A673 (cell line): ENCODE measurements around the gene POLR3A. TPM values are rescaled to one million over a fixed set of nuclear protein-coding genes. Genes with fewer than 3 reads are reported as not detected.

Experiments
- BruUV-seq: library from RNA; stranded (reverse); fragments of 400-500 nt; replicated peaks from 2 replicates; lab custom pipeline; 2021; lab: Mats Ljungman, UMichigan
- CTCF ChIA-PET: fragments of 300-600 bp; sonication (Branson Sonifier 250); formaldehyde crosslinking; loops from one replicate; lab custom pipeline; 2022; ENCODE audit warnings: antibody characterized with exemption; lab: Charles Lee
- POLR2A ChIA-PET: fragments of 300-600 bp; sonication (Branson Sonifier 250); formaldehyde crosslinking; loops from one replicate; lab custom pipeline; 2022; ENCODE audit warnings: antibody characterized with exemption; ENCODE audit not compliant: low non-redundant PET; lab: Charles Lee
- DNase-seq: peaks from one replicate; pipeline ENCODE4 v3.0.0-alpha.2; 2015; ENCODE audit warnings: low spot score
- H3K27ac ChIP-seq: fragments of 200-600 bp; sonication (generic); 2 replicates; pipeline ENCODE4 v1.5.1; 2016; ENCODE audit warnings: mixed run types, low read depth, mild to moderate bottlenecking, mixed read lengths, antibody characterized with exemption, low read length; ENCODE audit not compliant: poor library complexity, severe bottlenecking
- H3K27me3 ChIP-seq: fragments of 200-600 bp; sonication (generic); replicated peaks from 2 replicates; pipeline ENCODE4 v1.6.1; 2017; ENCODE audit warnings: mixed run types, low read depth, mild to moderate bottlenecking, mixed read lengths, antibody characterized with exemption, low read length; ENCODE audit not compliant: insufficient read depth, poor library complexity
- H3K36me3 ChIP-seq: fragments of 200-600 bp; sonication (generic); 2 replicates; pipeline ENCODE4 v1.6.1; 2016; ENCODE audit warnings: mixed run types, mild to moderate bottlenecking, mixed read lengths, antibody characterized with exemption, low read length; ENCODE audit not compliant: insufficient read depth, poor library complexity, severe bottlenecking
- H3K4me1 ChIP-seq: fragments of 200-600 bp; sonication (generic); 2 replicates; pipeline ENCODE4 v1.6.1; 2017; ENCODE audit warnings: mixed run types, mild to moderate bottlenecking, mixed read lengths, antibody characterized with exemption, low read length; ENCODE audit not compliant: insufficient read depth, poor library complexity, severe bottlenecking
- H3K4me3 ChIP-seq: fragments of 200-600 bp; sonication (generic); 2 replicates; pipeline ENCODE4 v1.5.1; 2016; ENCODE audit warnings: low read depth, mixed run types, mild to moderate bottlenecking, mixed read lengths, low read length; ENCODE audit not compliant: poor library complexity, severe bottlenecking
- H3K9me3 ChIP-seq: fragments of 200-600 bp; sonication (generic); 2 replicates; pipeline ENCODE4 v1.6.1; 2016; ENCODE audit warnings: mixed run types, low read depth, mild to moderate bottlenecking, mixed read lengths, antibody characterized with exemption, low read length; ENCODE audit not compliant: poor library complexity, severe bottlenecking
- EZH2 ChIP-seq: fragments of 200-600 bp; sonication (generic); IDR thresholded peaks from 2 replicates; pipeline ENCODE4 v1.6.1; 2017; ENCODE audit warnings: borderline replicate concordance, low read depth, mild to moderate bottlenecking, mixed read lengths, antibody characterized with exemption, low read length; ENCODE audit not compliant: poor library complexity, severe bottlenecking
- intact Hi-C: fragments of 100-400 bp; cut with micrococcal nuclease; formaldehyde crosslinking; loops from one replicate; pipeline ENCODE4 v1.10.0; 2022; ENCODE audit not compliant: unreplicated experiment
- total RNA-seq: library from RNA; stranded (reverse); gene quantifications from 2 replicates; pipeline ENCODE4 v1.2.3, GENCODE V29; 2021
- TF ChIP-seq, protein P1 (sequence below): fragments of 300-800, 200-600 bp; sonication (generic); conservative IDR thresholded peaks from 2 replicates; pipeline ENCODE4 v1.5.1; 2017; ENCODE audit warnings: low read depth, mild to moderate bottlenecking, antibody characterized with exemption, low read length, moderate library complexity, mixed read lengths

Gene POLR3A
- total RNA-seq, 1 experiment from 2014 or later, result 27.8 TPM

DNA sequence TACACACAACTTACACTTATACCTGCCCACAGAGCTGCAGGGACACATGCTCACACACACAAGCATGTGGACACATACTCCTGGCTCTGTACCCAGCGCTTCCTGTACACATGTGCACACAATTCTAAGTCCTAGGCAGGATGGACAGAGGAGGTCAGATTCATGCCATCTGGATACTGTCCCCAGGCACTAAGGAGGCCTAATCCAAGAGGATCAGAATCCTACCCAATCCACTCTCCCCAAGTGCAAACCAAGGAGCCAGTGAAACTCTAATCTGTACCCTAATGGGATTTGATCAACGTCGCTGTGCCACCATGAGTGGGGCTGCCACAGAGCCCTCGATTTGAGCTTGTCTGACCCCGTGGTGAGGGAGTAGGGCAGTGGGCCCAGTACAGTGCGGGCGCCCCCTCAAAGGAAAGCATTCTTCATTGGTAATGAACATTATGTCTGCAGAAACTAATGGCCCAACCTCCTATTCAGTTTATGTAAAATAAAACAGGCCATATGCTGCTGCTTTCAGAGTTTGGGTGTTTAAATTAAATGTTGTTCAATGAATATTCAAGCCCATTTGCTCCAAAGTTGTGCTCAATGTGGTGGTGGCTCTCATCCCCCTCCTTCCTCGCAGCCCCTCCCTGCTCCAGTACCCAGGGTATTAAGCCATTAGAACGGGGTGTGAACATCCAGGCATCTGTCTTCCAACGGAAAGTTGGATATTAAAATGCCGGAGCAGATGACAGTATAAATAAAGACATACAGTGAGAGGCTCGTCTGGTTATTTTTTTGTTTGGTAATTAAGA, 30.8 kb upstream of the POLR3A start:
- H3K36me3 ChIP-seq, result no peaks in the 10 kb centered on the region
- ChIA-PET CTCF (no interaction called here), POLR2A (no interaction called here)
- no peaks in the 10 kb centered on the region for H3K4me1 ChIP-seq
- H3K9me3 ChIP-seq, result no peaks in the 10 kb centered on the region
- no peaks in the 10 kb centered on the region for H3K27me3 ChIP-seq
- no peak for TF ChIP-seq EZH2
- TF ChIP-seq, protein P1, sequence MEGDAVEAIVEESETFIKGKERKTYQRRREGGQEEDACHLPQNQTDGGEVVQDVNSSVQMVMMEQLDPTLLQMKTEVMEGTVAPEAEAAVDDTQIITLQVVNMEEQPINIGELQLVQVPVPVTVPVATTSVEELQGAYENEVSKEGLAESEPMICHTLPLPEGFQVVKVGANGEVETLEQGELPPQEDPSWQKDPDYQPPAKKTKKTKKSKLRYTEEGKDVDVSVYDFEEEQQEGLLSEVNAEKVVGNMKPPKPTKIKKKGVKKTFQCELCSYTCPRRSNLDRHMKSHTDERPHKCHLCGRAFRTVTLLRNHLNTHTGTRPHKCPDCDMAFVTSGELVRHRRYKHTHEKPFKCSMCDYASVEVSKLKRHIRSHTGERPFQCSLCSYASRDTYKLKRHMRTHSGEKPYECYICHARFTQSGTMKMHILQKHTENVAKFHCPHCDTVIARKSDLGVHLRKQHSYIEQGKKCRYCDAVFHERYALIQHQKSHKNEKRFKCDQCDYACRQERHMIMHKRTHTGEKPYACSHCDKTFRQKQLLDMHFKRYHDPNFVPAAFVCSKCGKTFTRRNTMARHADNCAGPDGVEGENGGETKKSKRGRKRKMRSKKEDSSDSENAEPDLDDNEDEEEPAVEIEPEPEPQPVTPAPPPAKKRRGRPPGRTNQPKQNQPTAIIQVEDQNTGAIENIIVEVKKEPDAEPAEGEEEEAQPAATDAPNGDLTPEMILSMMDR, result no peak
- no peak overlapping the region for H3K27ac ChIP-seq
- intact Hi-C loops, result no loop called here
- no peak overlapping the region for H3K4me3 ChIP-seq
- no TSS peak for BruUV-seq
- DNase-seq, result no peak

DNA sequence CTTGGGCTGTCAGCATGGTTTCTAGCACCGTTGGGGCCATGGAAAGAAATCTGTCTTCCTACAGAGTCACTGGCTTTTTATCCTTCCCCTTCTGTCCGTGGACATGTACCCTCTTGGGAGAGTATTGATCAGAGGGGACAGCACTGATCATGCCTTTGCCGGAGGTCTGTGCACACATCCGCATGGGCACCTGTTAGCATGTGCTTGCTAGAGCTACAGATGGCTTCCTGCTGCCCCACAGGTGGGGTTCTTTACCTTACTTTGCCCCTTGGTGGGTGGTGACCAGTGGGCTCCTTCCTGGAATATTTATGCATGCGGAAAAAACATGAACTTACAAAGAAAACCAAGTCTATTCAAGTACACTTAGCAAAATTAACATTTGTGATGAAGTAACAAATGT, 29.2 kb upstream of the POLR3A start:
- Histone ChIP-seq H3K4me1 (no peaks in the 10 kb centered on the region), H3K27ac (no peak overlapping the region), H3K9me3 (no peaks in the 10 kb centered on the region), H3K4me3 (no peak overlapping the region), H3K36me3 (no peaks in the 10 kb centered on the region), H3K27me3 (no peaks in the 10 kb centered on the region)
- ChIA-PET CTCF (no interaction called here), POLR2A (no interaction called here)
- intact Hi-C loops, result no loop called here
- no peak for TF ChIP-seq EZH2
- DNase-seq, result no peak
- no TSS peak for BruUV-seq

DNA sequence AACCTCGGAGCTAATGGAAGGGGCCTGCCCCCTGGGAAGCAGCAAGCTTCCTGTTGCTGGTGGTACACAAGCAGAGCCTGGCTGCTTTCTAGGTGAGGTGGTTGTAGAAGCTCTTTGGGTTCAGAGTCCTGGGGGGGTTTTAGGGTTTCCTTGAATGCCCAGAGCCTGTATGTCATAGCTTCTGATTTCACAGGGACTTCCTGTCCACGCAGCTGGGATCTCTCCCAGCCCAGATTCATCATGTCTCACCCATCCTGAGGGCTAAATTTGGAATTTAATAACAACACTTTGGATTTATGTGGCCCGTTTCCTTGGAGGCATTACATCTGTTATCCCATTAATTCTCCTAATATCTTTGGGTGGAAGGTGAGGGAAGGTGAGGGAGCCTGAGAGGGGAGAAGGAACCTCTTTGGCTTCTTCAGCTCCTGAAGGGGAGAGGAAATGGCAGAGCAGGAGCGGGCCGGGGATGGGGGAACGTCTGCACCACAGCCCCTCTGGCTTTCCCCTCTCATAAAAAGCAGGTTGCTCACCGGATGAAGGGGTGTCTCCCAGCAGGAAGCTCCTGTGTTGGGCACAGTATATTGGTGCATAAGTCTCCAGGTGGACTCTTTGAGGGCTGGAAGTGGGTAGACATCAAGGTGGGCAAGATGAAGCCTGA, 24.0 kb upstream of the POLR3A start:
- H3K9me3 ChIP-seq, result no peaks in the 10 kb centered on the region
- H3K4me3 ChIP-seq, result no peak overlapping the region
- no peak for DNase-seq
- no peak overlapping the region for H3K27ac ChIP-seq
- intact Hi-C loops, result no loop called here
- CTCF ChIA-PET, result interaction anchor here (0.7 kb wide), 2 partner anchors 9 to 167 kb away, joined by 3 read pairs; no protein-coding TSS in a partner anchor
- no peaks in the 10 kb centered on the region for H3K4me1 ChIP-seq
- no peaks in the 10 kb centered on the region for H3K36me3 ChIP-seq
- no TSS peak for BruUV-seq
- TF ChIP-seq, protein P1, result no peak
- no peak for TF ChIP-seq EZH2
- no peaks in the 10 kb centered on the region for H3K27me3 ChIP-seq
- POLR2A ChIA-PET, result no interaction called here
